Stimulated activated CD8-positive, alpha-beta memory T cell treated with anti-CD3 and anti-CD28 coated beads, Interleukin-2, amount 100 ng/mL, for 1 hour (primary cell): Measurements from ENCODE around the gene ERAL1.
"Not testable (repeated sequence)": the region's sequence is repeated elsewhere in the genome, so short reads cannot be mapped to it uniquely, and the experiment has no call there.

ENCODE experiments used
- DNase-seq, 2 donors: peaks; one replicate each; pipeline ENCODE4 v3.0.0-alpha.2; 2020; ENCODE audit warnings: low read depth in 2 of 2

Gene ERAL1

GRCh38 chr17:28899212-28899815, 44.5 kb downstream of the ERAL1 start:
- no peak for DNase-seq

DNA sequence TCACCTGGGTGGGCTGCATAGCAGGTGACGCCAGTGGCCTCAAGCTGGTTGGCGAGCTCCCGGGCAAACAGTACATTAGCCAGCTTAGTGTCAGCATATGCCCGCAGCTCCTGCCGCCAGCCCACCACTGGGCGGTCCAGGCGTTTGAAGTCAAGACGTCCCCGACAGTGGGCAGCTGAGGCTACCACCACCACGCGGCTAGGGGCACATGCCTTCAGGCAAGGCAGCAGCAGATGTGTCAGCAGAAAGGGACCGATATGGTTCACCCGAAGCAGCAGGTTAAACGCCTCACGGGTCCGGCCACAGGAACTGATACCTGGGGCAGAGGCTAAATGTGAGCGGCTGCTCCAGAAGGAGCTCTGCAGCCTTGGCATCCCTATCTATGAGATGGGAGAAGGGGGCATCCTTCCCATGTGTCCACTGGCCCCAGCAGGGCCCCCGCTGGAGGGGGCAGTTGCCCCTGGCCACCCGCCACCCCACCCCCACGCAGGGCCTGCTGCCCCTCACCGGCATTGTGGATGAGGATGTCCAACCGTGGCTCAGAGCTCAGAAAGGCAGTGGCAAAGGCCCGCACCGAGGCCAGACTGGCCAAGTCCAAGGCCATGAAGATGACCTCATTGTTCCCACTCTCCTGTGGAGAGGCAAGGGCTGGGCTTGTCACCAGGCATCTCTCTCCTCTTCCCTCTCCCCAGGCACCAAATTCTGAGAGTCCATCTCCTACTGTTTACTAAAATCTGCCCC, 46.3 kb downstream of the ERAL1 start:
- no peak for DNase-seq

DNA sequence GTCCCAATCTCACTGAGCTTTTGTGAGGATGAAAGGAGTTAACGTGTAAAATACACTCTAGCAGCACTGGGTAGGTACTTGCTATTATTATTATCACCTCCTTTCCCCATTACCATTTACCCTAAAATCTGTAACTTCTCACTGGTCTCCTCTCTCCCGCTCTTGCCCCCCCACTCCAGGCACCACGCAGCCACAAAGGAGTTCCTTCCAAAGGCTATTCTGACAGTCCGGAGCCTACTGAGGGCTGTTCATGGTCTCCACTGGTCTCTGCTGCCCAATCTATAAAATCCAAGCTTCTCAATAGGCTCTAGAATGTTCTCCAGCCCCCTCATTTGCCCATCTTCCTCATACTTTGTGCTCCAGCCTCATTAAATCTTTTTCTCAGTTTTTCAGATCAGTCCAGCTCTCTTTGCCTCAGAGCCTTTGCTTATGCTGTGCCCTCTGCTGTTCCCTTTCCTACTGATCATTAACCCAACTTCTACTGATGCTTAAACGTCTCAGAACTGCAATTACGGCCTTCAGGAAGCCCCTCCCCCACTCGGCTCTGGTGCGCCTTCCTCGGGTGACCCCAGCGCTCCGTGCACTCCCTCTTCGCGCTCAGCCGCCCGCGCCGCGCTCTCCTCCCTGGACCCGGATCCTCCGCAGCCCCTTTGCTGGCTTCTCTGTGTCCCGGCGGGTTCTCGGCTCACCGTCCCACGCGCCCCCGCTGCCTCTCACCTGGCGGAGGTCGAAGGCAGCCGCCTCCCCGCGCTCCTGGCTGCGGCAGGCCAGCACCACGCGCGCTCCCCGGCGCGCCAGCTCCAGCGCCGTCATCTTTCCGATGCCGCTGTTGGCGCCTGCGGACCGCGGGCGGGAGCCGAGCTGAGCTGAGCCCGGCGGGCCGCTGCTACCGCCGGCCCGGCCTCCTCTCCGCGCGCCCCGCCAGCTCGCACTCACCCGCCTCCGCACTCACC, 47.3 kb downstream of the ERAL1 start:
- DNase-seq, result peak in 1 of 2 donors; percentile 31

DNA sequence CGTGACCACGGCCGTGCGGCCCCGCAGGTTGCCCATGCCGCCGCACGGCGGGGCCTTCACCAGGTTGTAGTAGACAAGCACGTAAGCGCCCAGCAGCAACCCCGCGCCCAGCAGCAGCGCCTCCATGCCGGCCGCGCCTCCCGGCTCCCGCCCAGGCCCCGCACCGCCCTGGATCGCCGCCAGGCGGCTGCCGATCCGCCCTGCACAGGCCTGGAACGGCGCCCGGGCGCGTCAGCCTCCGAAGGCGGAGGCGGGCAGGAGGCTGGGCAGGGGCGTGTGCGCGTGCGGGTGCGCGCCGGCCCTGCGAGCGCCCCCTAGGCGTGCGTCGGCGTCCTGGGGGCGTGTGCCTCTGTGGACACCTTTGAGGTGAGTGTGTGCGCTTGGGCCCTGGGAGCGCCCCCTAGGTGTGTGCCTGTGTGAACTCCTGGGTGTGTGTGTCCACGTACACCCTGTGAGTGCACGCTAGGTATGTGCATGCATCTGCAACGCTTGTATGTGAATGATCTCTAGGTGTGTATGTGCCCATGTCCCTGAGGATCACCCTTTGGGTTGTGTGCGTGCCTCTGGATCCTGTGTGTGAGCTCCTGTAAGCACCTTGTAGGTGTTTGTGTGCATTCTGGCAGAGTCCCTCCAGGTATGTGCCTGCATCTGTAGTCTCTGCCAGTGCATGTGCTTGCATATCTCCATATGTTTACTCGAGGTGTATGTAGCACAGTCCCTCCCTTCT, 48.2 kb downstream of the ERAL1 start, which contains the start of gene DHRS13:
Gene DHRS13 (minus strand): TSS at position 261 of the 727 bp plus-strand sequence. CDS start 135 bp downstream, at position 126.
- peak; percentile 90 for DNase-seq

GRCh38 chr17:28903546-28903841, 48.7 kb downstream of the ERAL1 start:
- DNase-seq, result not testable (repeated sequence)

DNA sequence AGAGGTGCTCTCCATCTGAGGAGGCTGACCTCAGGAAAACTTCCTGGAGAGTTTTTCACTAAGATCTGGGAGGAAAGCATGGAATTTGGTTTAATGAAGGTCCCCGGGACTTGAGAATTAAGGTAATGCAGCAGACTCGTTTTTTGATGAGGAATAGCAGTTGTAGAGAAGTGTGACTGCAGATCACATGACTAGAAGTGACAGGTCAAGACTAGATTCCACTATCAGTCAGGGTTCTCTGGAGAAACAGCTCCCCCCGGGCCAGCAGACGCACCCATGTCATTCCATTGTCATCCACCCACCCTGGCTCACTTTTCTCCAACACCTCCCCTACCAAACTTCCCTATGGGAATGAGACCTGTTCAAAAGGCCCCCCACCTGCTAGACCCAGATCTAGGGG, 50.0 kb downstream of the ERAL1 start:
- DNase-seq, result no peak

DNA sequence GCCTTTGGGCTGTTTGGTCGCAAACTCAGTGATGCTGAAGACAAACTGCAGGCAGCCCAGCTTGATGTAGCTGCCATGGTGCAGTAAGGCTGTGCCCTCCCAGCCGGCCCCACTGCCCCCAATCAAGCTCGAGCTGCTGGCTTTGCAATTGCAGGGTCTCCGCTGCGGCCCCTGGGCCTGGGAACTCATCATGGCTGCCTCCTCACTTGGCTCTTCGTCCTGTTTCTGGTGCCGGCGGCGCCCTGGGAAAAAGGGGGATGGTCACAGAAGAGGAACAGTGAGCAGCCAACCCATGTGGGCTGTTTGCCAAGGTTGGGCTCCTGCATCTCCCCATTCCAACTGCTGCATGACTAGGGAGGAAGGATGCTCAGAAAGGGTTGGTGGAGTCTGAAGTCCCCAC, 51.5 kb downstream of the ERAL1 start:
- DNase-seq, result no peak

- DNase-seq, result no peak
These were observed 52.1 kb downstream of the ERAL1 start for GRCh38 chr17:28906706-28907438.

DNA sequence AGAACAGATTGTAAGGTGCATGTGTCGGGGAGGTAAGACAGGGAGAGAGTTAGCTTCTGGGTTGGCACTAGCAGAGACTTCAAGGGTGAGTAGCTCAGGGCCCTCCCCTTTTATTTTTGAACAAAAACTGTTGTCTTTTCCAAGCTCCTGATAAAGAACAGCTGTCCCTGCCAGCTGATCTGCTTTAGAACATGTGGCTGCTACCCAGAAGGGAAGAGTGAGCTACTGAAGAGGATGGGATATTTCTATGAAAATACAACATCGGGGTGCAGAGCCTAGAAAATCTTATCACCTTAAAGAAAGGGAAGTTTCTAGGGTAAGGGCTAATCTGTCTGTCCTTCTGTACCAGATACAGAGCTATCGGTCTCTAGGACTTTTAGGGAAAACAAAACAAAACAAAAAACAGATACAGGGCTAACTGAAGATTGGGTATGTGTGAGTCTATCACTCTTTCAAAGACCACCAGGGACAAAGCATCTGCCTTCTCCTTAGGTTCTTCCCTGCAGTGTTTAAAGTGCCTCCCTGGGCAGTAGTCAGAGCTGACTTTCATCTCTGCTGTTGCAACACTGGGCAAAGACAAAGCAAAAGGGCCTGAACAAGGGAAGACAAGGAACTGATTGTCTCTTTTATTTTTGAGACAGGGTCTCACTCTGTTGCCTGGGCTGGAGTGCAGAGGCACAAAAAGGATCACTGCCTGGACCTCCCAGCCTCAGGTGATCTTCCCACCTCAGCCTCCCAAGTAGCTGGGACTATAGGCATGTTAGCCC, 53.1 kb downstream of the ERAL1 start:
- no peak for DNase-seq

DNA sequence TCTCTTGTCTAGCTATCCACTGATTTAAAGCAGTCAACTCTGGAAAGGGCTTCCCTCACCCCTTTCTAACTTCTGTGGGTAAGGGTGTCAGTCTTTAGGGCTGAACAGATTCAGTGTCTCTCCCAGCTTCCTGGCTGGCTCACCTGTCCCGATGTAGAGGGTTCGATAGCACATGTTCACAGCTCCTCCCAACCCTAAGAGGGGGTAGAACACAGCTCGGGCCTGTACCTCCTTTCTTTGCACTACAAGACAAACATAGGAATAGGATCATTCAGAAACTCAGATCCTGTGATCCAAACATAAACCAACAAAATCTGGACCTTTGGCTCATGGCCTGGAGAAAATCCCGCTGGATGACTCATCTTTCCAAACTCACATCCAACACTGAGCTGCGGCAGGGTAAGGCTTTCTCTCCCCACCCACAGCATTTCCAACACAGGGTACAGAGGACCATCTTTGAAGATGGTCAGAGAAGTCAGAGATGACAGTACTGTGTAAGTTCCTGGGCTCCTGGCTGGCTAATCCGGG, 53.9 kb downstream of the ERAL1 start:
- no peak for DNase-seq

DNA sequence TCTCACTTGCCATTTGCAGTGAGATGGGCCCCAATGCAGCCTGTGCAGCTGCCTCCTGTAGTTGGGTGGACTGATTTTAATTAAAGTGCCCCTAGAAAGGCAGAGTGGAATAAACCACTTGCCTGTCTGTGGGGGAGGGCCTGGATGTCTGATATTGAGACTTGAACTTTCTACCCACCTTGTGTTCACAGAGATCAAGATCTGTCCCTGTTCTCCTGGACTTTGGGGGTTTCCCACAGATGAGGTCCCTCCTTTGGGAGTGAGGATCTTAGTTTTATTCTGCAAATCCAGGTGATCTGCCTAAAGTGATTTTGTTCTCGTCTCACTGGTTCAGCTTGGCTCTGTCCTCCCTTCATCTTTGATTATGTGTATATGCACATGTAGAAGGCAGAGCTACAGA, 55.7 kb downstream of the ERAL1 start:
- no peak for DNase-seq
